CD4-positive, alpha-beta T cell (primary cell): ENCODE data around the gene ITPKB. TPM values are rescaled to one million over a fixed set of nuclear protein-coding genes. Genes with fewer than 3 reads are reported as not detected.
A peak's percentile ranks its signal among the peaks of the same experiment; 100 is the strongest.
"Not testable (repeated sequence)": the region's sequence is repeated elsewhere in the genome, so short reads cannot be mapped to it uniquely, and the experiment has no call there.

Experiments used
- ATAC-seq: fragments of 200-7000 bp; cut with Tn5 transposase; one replicate; pipeline ENCODE4 v1.10.0; 2022; ENCODE audit warnings: mild to moderate bottlenecking; ENCODE audit not compliant: poor library complexity
- CTCF ChIA-PET: fragments of 350-600 bp; sonication (Branson Sonifier 250); formaldehyde crosslinking; loops from one replicate; lab custom pipeline; 2021; ENCODE audit warnings: antibody characterized with exemption, inconsistent platforms; lab: Charles Lee
- POLR2A ChIA-PET: fragments of 350-600 bp; sonication (Branson Sonifier 250); formaldehyde crosslinking; loops from one replicate; lab custom pipeline; 2021; ENCODE audit warnings: antibody characterized with exemption, inconsistent platforms; lab: Charles Lee
- DNase-seq, 14 experiments: peaks; one replicate each; pipeline ENCODE4 v3.0.0-alpha.2; 2013 to 2020; ENCODE audit warnings: mixed read lengths in 2 of 14
- H3K27ac ChIP-seq, 2 donors: one replicate each; pipeline versions ENCODE4 v1.5.1 to v1.7.0; 2013; ENCODE audit warnings: low read length in 2 of 2, low read depth in 1 of 2, mild to moderate bottlenecking in 1 of 2
- H3K27me3 ChIP-seq, 2 experiments: 1 replicate in 1 of 2; 2 replicates in 1 of 2; pipeline versions ENCODE4 v1.6.1 to v1.7.0; 2013; ENCODE audit warnings: low read length in 2 of 2, control low read depth in 1 of 2, mild to moderate bottlenecking in 1 of 2, moderate library complexity in 1 of 2; ENCODE audit not compliant: insufficient read depth in 2 of 2, control insufficient read depth in 1 of 2
- H3K36me3 ChIP-seq: one replicate; pipeline ENCODE4 v1.6.1; 2013; ENCODE audit warnings: low read length, control low read depth; ENCODE audit not compliant: insufficient read depth
- H3K4me1 ChIP-seq: one replicate; pipeline ENCODE4 v1.6.1; 2013; ENCODE audit warnings: low read length, control low read depth; ENCODE audit not compliant: insufficient read depth
- H3K4me3 ChIP-seq: one replicate; pipeline ENCODE4 v1.5.1; 2013; ENCODE audit warnings: mild to moderate bottlenecking, low read length, moderate library complexity
- H3K9me3 ChIP-seq, 2 experiments: 1 replicate in 1 of 2; 2 replicates in 1 of 2; pipeline versions ENCODE4 v1.6.1 to v1.7.0; 2013; ENCODE audit warnings: low read length in 2 of 2, mild to moderate bottlenecking in 2 of 2, control low read depth in 1 of 2, moderate library complexity in 1 of 2; ENCODE audit not compliant: control insufficient read depth in 1 of 2, insufficient read depth in 1 of 2
- H3K27ac Mint-ChIP-seq: one replicate; pipeline ENCODE4 v1.8.0; 2020; ENCODE audit warnings: mixed read lengths
- H3K27me3 Mint-ChIP-seq: one replicate; pipeline ENCODE4 v1.8.0; 2021; ENCODE audit warnings: mixed read lengths
- H3K36me3 Mint-ChIP-seq: one replicate; pipeline ENCODE4 v1.8.0; 2021; ENCODE audit warnings: low read depth, mixed read lengths
- H3K4me1 Mint-ChIP-seq: one replicate; pipeline ENCODE4 v1.8.0; 2021; ENCODE audit warnings: low read depth, mixed read lengths
- H3K4me3 Mint-ChIP-seq: one replicate; pipeline ENCODE4 v1.8.0; 2020; ENCODE audit warnings: mild to moderate bottlenecking, mixed read lengths
- H3K9me3 Mint-ChIP-seq: one replicate; pipeline ENCODE4 v1.8.0; 2020; ENCODE audit warnings: mixed read lengths
- CTCF ChIP-seq: fragments of 200-600 bp; IDR thresholded peaks from one replicate; pipeline ENCODE4 v1.8.0; 2022; ENCODE audit warnings: antibody characterized with exemption, mild to moderate bottlenecking
- intact Hi-C, 2 experiments: fragments of 100-400 bp; cut with DNase I in 1 of 2; cut with micrococcal nuclease in 1 of 2; formaldehyde crosslinking; loops; one replicate each; pipeline versions ENCODE4 v1.15.1 to v1.9.0; 2023 to 2025; cut with DNase I, micrococcal nuclease
- total RNA-seq, 174 experiments: library from RNA in 2 of 174; stranded (reverse) in 2 of 174; gene quantifications; one replicate each; pipeline ENCODE4 v1.2.3 and lab custom pipeline; 2021 to 2026

The ITPKB gene
- total RNA-seq, 2 experiments from 2014 or later: 565 to 583 TPM

GRCh38 chr1:226722901-226723656 lies 16.0 kb downstream of the ITPKB start:
- ATAC-seq (peak; percentile 21), DNase-seq (peak in 5 of 14 experiments; percentile 34 to 65 (median 45))
- H3K27me3 Mint-ChIP-seq: no peaks in the 10 kb centered on the region
- intact Hi-C loops: no loop called here
- no peaks in the 10 kb centered on the region for H3K9me3 Mint-ChIP-seq
- CTCF ChIA-PET: interaction anchor here (1.3 to 1.6 kb wide), 4 partner anchors 8 to 97 kb away, joined by 4 to 6 read pairs (median 5); no protein-coding TSS in a partner anchor
- H3K9me3 ChIP-seq: no peaks in the 10 kb centered on the region
- H3K27ac Mint-ChIP-seq: peak overlapping the region; percentile 95
- H3K36me3 ChIP-seq: peaks cover 68% of the 10 kb centered on the region
- peak overlapping the region; percentile 95 for H3K4me3 Mint-ChIP-seq
- peaks cover 94% of the 10 kb centered on the region for H3K36me3 Mint-ChIP-seq
- TF ChIP-seq CTCF: no peak
- H3K4me3 ChIP-seq: peak overlapping the region; percentile 17
- POLR2A ChIA-PET: interaction anchor here (0.9 to 2.0 kb wide), 4 partner anchors 31 to 79 kb away, joined by 3 to 4 read pairs (median 4); no protein-coding TSS in a partner anchor
- H3K4me1 ChIP-seq: peaks cover 94% of the 10 kb centered on the region
- H3K27ac ChIP-seq: peak overlapping the region; percentile 47
- no peaks in the 10 kb centered on the region for H3K27me3 ChIP-seq
- peaks cover 97% of the 10 kb centered on the region for H3K4me1 Mint-ChIP-seq

GRCh38 chr1:226722240-226722900 lies 16.7 kb downstream of the ITPKB start:
- CTCF ChIA-PET: interaction anchor here (1.3 to 1.5 kb wide), 3 partner anchors 8 to 11 kb away, joined by 4 to 6 read pairs (median 5); no protein-coding TSS in a partner anchor
- peak; percentile 12 for ATAC-seq
- peak overlapping the region; percentile 47 for H3K27ac ChIP-seq

DNA sequence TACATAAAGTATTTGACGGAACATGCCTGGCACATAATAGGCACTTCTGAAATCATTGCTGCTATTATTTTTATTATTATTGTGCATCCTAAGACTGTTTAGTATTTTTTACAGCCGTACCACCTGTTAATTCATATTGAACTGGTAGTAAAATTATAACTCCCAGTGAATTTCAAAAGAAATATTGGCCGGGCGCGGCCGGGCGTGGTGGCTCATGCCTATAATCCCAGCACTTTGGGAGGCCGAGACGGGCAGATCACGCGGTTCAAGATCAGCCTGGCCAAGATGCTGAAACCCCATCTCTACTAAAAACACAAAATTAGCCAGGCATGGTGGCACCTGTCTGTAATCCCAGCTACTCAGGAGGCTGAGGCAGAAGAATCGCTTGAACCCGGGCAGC lies 18.5 kb downstream of the ITPKB start:
- CTCF ChIA-PET, H3K27ac ChIP-seq, H3K27me3 Mint-ChIP-seq, ATAC-seq, H3K9me3 Mint-ChIP-seq, H3K9me3 ChIP-seq, H3K4me3 ChIP-seq, H3K27me3 ChIP-seq: not testable (repeated sequence)
- POLR2A ChIA-PET: interaction anchor here (1.4 kb wide), 1 partner anchor 18 kb away, joined by 4 read pairs; the partner anchor contains the start of gene ITPKB
- Mint-ChIP-seq H3K36me3 (peaks cover 88% of the 10 kb centered on the region), H3K4me1 (peaks cover 96% of the 10 kb centered on the region), H3K27ac (peak overlapping the region; percentile 95), H3K4me3 (peak overlapping the region; percentile 75)
- Histone ChIP-seq H3K36me3 (peaks cover 56% of the 10 kb centered on the region), H3K4me1 (peaks cover 95% of the 10 kb centered on the region)
- peak in 2 of 14 experiments; percentile 0 to 14 for DNase-seq
- intact Hi-C loops: loop anchor here in 1 of 2 experiments (1.0 kb wide), 1 partner anchor 10 kb away; no protein-coding TSS in a partner anchor

More at GRCh38 chr1:226722240-226722900, 16.7 kb downstream of the ITPKB start:
- Histone ChIP-seq H3K4me3 (peak overlapping the region; percentile 17), H3K9me3 (no peaks in the 10 kb centered on the region), H3K4me1 (peaks cover 96% of the 10 kb centered on the region), H3K36me3 (peaks cover 64% of the 10 kb centered on the region), H3K27me3 (no peaks in the 10 kb centered on the region)
- POLR2A ChIA-PET: interaction anchor here (1.0 to 2.0 kb wide), 3 partner anchors 30 to 78 kb away, joined by 4 read pairs; no protein-coding TSS in a partner anchor
- no peak for TF ChIP-seq CTCF
- intact Hi-C loops: no loop called here
- Mint-ChIP-seq H3K4me1 (peaks cover 96% of the 10 kb centered on the region), H3K9me3 (no peaks in the 10 kb centered on the region), H3K36me3 (peaks cover 94% of the 10 kb centered on the region), H3K27ac (peak overlapping the region; percentile 95), H3K4me3 (peak overlapping the region; percentile 95), H3K27me3 (no peaks in the 10 kb centered on the region)
- DNase-seq: peak in 1 of 14 experiments; percentile 23
